Measurements from ENCODE around the gene C10orf105. TPM values are rescaled to one million over a fixed set of nuclear protein-coding genes. Genes with fewer than 3 reads are reported as not detected.

Gene C10orf105
- total RNA-seq, 1 experiment from 2014 or later, result not detected

DNA sequence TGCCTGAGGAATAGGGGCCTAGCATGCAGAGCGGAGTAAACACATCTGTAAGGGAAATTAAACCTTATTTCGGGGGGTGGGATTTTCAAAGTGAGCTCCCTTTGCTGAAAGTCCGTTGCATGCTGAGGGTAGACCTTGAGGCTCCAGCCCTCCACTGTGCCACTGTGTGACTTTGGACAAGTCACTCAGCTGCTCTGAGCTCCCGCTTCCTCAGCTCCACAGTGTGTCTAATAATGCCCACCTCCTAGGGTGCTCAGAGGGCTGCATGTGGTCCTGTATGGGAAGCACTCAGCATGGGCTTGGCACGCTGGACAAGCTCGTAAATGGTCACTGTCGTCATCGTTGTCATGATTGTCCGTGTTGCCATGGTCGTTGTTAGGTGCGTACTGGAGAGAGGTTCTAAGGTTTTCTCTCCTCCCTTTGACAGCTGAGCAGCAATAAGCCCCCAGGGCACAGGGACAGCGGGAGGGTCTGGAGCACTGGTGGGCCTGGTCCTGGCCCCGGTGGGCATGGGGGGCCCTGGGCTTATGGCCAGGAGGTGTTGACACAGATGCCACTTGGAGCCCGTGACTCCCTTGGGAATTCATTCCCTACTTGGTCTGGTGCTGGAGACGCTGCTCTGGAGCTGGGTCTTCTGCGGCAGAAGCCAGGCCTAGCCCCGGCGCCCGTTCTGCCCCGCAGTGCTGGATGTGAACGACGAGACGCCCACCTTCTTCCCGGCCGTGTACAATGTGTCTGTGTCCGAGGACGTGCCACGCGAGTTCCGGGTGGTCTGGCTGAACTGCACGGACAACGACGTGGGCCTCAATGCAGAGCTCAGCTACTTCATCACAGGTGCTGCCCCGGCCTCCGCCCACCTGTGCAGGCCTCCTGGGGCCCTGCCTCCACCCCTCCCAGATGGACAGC is 13.1 kb downstream of the C10orf105 start:
- intact Hi-C loops (cut with micrococcal nuclease; ENCODE audit: unreplicated experiment), result loop anchor here (10.0 kb wide), 1 partner anchor 322 kb away; no protein-coding TSS in a partner anchor
- DNase-seq, result no peak
- TF ChIP-seq, protein P1, sequence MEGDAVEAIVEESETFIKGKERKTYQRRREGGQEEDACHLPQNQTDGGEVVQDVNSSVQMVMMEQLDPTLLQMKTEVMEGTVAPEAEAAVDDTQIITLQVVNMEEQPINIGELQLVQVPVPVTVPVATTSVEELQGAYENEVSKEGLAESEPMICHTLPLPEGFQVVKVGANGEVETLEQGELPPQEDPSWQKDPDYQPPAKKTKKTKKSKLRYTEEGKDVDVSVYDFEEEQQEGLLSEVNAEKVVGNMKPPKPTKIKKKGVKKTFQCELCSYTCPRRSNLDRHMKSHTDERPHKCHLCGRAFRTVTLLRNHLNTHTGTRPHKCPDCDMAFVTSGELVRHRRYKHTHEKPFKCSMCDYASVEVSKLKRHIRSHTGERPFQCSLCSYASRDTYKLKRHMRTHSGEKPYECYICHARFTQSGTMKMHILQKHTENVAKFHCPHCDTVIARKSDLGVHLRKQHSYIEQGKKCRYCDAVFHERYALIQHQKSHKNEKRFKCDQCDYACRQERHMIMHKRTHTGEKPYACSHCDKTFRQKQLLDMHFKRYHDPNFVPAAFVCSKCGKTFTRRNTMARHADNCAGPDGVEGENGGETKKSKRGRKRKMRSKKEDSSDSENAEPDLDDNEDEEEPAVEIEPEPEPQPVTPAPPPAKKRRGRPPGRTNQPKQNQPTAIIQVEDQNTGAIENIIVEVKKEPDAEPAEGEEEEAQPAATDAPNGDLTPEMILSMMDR (IDR thresholded peaks at IDR 0.05; ENCODE audit: unreplicated experiment), result no peak
- Mint-ChIP-seq H3K4me1 (ENCODE audit: low read depth, unreplicated experiment) (no peaks in the 10 kb centered on the region), H3K9me3 (ENCODE audit: low read depth, unreplicated experiment) (no peaks in the 10 kb centered on the region), H3K4me3 (ENCODE audit: low read depth, unreplicated experiment) (no peak overlapping the region), H3K36me3 (ENCODE audit: insufficient read depth, unreplicated experiment) (no peaks in the 10 kb centered on the region), H3K27me3 (ENCODE audit: unreplicated experiment) (peaks cover 18% of the 10 kb centered on the region), H3K27ac (ENCODE audit: unreplicated experiment) (no peak overlapping the region)
- CTCF ChIA-PET, result interaction anchor here (0.6 to 4.4 kb wide), 3 partner anchors 9 to 761 kb away, joined by 3 to 31 read pairs (median 4); no protein-coding TSS in a partner anchor
- no TSS peak for BruUV-seq (replicated peaks)

DNA sequence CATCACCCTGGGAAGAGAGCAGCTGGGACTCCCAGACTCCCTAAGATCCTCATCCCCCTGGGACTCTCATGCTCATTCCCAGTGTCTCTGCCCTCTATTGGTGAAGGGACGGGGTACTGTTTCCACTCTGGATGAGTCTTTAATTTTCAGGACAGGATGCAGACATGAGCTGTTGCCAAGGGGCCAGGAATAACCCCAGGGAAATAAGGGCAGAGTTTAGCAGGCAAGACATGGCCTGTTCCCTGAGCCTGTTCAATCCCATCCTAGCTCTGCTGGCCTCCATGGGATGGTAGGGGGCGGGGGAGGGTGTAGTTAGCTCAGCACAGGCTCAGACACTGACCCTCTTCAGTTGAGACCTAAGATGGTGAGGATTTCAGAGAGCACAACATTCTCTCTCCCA is 14.0 kb downstream of the C10orf105 start:
- H3K27me3 Mint-ChIP-seq (ENCODE audit: unreplicated experiment), result peaks cover 18% of the 10 kb centered on the region
- intact Hi-C loops (cut with micrococcal nuclease; ENCODE audit: unreplicated experiment), result loop anchor here (10.0 kb wide), 1 partner anchor 321 kb away; no protein-coding TSS in a partner anchor
- H3K36me3 Mint-ChIP-seq (ENCODE audit: insufficient read depth, unreplicated experiment), result no peaks in the 10 kb centered on the region
- no TSS peak for BruUV-seq (replicated peaks)
- H3K9me3 Mint-ChIP-seq (ENCODE audit: low read depth, unreplicated experiment), result no peaks in the 10 kb centered on the region
- TF ChIP-seq, protein P1 (IDR thresholded peaks at IDR 0.05; ENCODE audit: unreplicated experiment), result no peak
- no peak overlapping the region for H3K4me3 Mint-ChIP-seq (ENCODE audit: low read depth, unreplicated experiment)
- H3K4me1 Mint-ChIP-seq (ENCODE audit: low read depth, unreplicated experiment), result no peaks in the 10 kb centered on the region
- CTCF ChIA-PET, result interaction anchor here (0.6 to 4.4 kb wide), 2 partner anchors 8 to 136 kb away, joined by 3 to 31 read pairs; no protein-coding TSS in a partner anchor
- H3K27ac Mint-ChIP-seq (ENCODE audit: unreplicated experiment), result no peak overlapping the region
- DNase-seq, result no peak

DNA sequence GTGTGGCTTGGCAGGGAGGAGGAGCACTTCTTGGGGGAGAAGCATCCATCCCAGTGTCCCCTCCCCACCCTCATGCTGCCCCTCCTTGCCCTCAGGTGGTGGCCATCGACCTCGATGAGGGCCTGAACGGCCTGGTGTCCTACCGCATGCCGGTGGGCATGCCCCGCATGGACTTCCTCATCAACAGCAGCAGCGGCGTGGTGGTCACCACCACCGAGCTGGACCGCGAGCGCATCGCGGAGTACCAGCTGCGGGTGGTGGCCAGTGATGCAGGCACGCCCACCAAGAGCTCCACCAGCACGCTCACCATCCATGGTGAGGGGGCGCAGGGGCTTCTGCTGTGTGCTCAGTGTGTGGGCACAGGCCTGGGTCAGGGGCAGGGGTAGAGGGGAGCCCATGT is 14.8 kb downstream of the C10orf105 start:
- H3K36me3 Mint-ChIP-seq (ENCODE audit: insufficient read depth, unreplicated experiment), result no peaks in the 10 kb centered on the region
- no peak overlapping the region for H3K4me3 Mint-ChIP-seq (ENCODE audit: low read depth, unreplicated experiment)
- TF ChIP-seq, protein P1 (IDR thresholded peaks at IDR 0.05; ENCODE audit: unreplicated experiment), result no peak
- intact Hi-C loops (cut with micrococcal nuclease; ENCODE audit: unreplicated experiment), result loop anchor here (10.0 kb wide), 1 partner anchor 320 kb away; no protein-coding TSS in a partner anchor
- CTCF ChIA-PET, result interaction anchor here (0.6 kb wide), 1 partner anchor 369 kb away, joined by 3 read pairs; no protein-coding TSS in a partner anchor
- H3K4me1 Mint-ChIP-seq (ENCODE audit: low read depth, unreplicated experiment), result no peaks in the 10 kb centered on the region
- H3K27me3 Mint-ChIP-seq (ENCODE audit: unreplicated experiment), result peaks cover 18% of the 10 kb centered on the region
- H3K27ac Mint-ChIP-seq (ENCODE audit: unreplicated experiment), result no peak overlapping the region
- no TSS peak for BruUV-seq (replicated peaks)
- no peak for DNase-seq
- H3K9me3 Mint-ChIP-seq (ENCODE audit: low read depth, unreplicated experiment), result no peaks in the 10 kb centered on the region

DNA sequence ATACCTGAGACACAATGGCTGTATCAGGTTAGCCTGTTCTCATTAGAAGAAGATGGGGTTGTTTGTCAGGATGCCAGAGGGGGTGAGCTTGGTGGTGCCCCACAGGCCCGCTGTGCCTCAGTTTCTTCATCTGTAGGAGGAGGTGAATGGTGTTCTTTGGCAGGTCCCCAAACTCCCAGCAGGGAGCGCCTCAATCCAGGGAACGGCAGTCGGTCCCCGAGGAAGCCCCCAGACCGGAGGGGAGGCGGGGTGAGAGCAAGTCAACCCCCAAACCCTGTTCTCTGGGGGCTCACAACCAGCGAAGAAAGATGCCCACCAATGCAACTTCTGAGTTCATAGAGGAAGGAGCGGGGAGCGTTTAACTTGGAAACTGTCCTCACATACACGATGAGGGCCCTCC is 16.0 kb downstream of the C10orf105 start:
- intact Hi-C loops (cut with micrococcal nuclease; ENCODE audit: unreplicated experiment), result loop anchor here (10.0 kb wide), 1 partner anchor 319 kb away; no protein-coding TSS in a partner anchor
- Mint-ChIP-seq H3K4me1 (ENCODE audit: low read depth, unreplicated experiment) (no peaks in the 10 kb centered on the region), H3K4me3 (ENCODE audit: low read depth, unreplicated experiment) (no peak overlapping the region), H3K36me3 (ENCODE audit: insufficient read depth, unreplicated experiment) (no peaks in the 10 kb centered on the region), H3K27ac (ENCODE audit: unreplicated experiment) (no peak overlapping the region), H3K27me3 (ENCODE audit: unreplicated experiment) (peaks cover 18% of the 10 kb centered on the region), H3K9me3 (ENCODE audit: low read depth, unreplicated experiment) (no peaks in the 10 kb centered on the region)
- BruUV-seq (replicated peaks), result no TSS peak
- no peak for DNase-seq
- CTCF ChIA-PET, result no interaction called here
- TF ChIP-seq, protein P1 (IDR thresholded peaks at IDR 0.05; ENCODE audit: unreplicated experiment), result no peak

All from Calu3 (cell line).